Type B pancreatic cell (in vitro differentiated cells): ENCODE results near the gene FASTKD3. TPM values are rescaled to one million over a fixed set of nuclear protein-coding genes. Genes with fewer than 3 reads are reported as not detected.

Experiments
- DNase-seq: peaks from one replicate; pipeline ENCODE4 v3.0.0; 2021; ENCODE audit warnings: mixed read lengths; ENCODE audit not compliant: unreplicated experiment; ENCODE audit errors: extremely low spot score
- H3K27ac Mint-ChIP-seq: 2 replicates; pipeline ENCODE4 v1.8.0; 2021; ENCODE audit warnings: mild to moderate bottlenecking, mixed read lengths
- H3K27me3 Mint-ChIP-seq: 2 replicates; pipeline ENCODE4 v1.8.0; 2021; ENCODE audit warnings: mixed read lengths
- H3K36me3 Mint-ChIP-seq: 2 replicates; pipeline ENCODE4 v1.8.0; 2021; ENCODE audit warnings: mixed read lengths
- H3K4me1 Mint-ChIP-seq: one replicate; pipeline ENCODE4 v1.8.0; 2021; ENCODE audit warnings: mixed read lengths; ENCODE audit not compliant: unreplicated experiment
- H3K4me3 Mint-ChIP-seq: 2 replicates; pipeline ENCODE4 v1.8.0; 2021; ENCODE audit warnings: mild to moderate bottlenecking, mixed read lengths
- H3K9me3 Mint-ChIP-seq: 2 replicates; pipeline ENCODE4 v1.8.0; 2021; ENCODE audit warnings: mixed read lengths
- total RNA-seq: library from RNA; stranded (reverse); gene quantifications from 2 replicates; pipeline ENCODE4 v1.2.1, GENCODE V29; 2021; ENCODE audit warnings: low replicate concordance
- TF ChIP-seq, protein P1 (sequence below): fragments of 200-600 bp; sonication (generic); conservative IDR thresholded peaks from 2 replicates; pipeline ENCODE4 v1.5.0; 2021; ENCODE audit warnings: antibody characterized with exemption, mild to moderate bottlenecking

Gene FASTKD3
- total RNA-seq, 1 donor from 2014 or later, result 10.7 TPM

DNA sequence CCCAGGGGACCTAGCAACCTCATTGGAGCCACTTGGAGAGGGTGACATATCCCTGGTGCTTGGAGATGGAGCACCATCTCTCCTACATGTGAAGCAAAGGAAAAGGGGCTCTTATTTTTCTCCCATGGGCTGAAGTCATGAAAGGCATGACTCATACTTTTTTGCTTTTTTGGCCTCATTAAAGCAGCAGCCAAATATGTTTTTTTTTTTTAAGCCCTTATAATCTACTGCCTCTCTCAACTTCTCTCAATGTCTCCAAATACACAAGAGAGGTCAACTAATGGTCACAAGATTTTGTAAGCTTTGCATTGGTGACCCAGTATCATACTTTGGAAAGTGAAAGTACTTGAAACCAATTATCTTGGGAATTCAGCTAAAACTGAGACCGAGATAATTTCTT is 16.3 kb downstream of the FASTKD3 start:
- Mint-ChIP-seq H3K36me3 (no peaks in the 10 kb centered on the region), H3K4me3 (peak overlapping the region; percentile 91), H3K27ac (no peak overlapping the region), H3K4me1 (peaks cover 16% of the 10 kb centered on the region), H3K9me3 (peaks cover 14% of the 10 kb centered on the region), H3K27me3 (peaks cover 10% of the 10 kb centered on the region)
- TF ChIP-seq, protein P1, sequence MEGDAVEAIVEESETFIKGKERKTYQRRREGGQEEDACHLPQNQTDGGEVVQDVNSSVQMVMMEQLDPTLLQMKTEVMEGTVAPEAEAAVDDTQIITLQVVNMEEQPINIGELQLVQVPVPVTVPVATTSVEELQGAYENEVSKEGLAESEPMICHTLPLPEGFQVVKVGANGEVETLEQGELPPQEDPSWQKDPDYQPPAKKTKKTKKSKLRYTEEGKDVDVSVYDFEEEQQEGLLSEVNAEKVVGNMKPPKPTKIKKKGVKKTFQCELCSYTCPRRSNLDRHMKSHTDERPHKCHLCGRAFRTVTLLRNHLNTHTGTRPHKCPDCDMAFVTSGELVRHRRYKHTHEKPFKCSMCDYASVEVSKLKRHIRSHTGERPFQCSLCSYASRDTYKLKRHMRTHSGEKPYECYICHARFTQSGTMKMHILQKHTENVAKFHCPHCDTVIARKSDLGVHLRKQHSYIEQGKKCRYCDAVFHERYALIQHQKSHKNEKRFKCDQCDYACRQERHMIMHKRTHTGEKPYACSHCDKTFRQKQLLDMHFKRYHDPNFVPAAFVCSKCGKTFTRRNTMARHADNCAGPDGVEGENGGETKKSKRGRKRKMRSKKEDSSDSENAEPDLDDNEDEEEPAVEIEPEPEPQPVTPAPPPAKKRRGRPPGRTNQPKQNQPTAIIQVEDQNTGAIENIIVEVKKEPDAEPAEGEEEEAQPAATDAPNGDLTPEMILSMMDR, result no peak
- no peak for DNase-seq

DNA sequence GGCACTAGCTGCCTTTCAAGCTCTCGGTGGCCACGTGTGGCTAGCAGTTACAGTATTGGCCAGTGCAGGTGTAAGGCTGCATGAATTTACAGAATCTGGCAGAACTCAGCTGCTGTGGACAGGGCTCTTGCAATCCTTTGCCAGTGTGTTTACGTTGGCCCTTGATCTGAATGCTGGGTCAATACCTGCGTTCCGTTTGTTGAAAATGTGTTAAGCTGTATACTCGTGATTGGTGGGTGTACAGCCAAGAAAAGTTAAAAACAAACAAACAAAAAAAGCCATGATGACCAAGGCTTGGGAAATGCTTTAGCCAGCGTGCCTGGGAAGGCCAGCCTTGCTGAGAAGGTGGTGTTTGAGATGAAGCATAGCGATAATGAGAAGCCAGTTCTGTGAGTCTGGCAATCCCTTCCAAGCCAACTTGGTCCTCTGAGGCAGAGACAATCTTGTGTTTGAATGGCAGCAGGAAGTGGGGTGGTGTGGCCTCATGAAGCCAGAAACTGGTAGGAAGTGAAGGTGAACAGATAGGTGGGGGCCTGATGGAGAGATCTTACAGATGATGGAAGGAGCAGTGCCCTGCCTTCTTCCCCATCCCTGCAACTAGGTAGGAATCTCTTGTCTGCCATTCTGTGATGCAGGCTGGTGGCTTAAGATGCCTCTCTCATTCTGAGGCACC is 17.1 kb downstream of the FASTKD3 start:
- no peak overlapping the region for H3K27ac Mint-ChIP-seq
- peak overlapping the region; percentile 91 for H3K4me3 Mint-ChIP-seq
- peaks cover 12% of the 10 kb centered on the region for H3K4me1 Mint-ChIP-seq
- TF ChIP-seq, protein P1, result no peak
- H3K9me3 Mint-ChIP-seq, result peaks cover 14% of the 10 kb centered on the region
- peaks cover 10% of the 10 kb centered on the region for H3K27me3 Mint-ChIP-seq
- H3K36me3 Mint-ChIP-seq, result no peaks in the 10 kb centered on the region
- DNase-seq, result no peak

DNA sequence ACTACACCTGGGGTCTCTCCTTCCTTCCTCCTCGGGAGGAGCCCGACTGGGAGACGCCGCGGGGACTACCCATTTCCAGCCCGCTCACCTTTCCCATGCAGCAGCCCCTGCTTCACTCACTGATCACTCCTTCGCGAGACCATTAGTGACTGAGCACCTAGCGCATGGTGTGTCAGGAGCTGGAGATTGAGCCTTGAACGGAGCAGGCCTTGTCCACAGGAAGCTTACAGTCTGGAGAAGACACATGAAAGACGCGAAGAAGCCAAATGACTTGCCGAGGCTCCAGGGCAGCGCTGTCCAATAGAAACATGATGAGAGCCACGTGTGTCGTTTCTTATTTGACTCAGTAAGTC is 17.6 kb downstream of the FASTKD3 start:
- Mint-ChIP-seq H3K4me3 (peak overlapping the region; percentile 91), H3K9me3 (peaks cover 14% of the 10 kb centered on the region), H3K4me1 (peaks cover 10% of the 10 kb centered on the region), H3K27ac (peak overlapping the region; percentile 55), H3K27me3 (peaks cover 10% of the 10 kb centered on the region), H3K36me3 (no peaks in the 10 kb centered on the region)
- no peak for DNase-seq
- TF ChIP-seq, protein P1, result peak; percentile 4

GRCh38 chr5:7850395-7851239 is 18.2 kb downstream of the FASTKD3 start, which contains the start of gene CFAP90:
CFAP90 (minus strand) TSS chr5:7851133; CDS start chr5:7851021, 112 bp downstream.
- Mint-ChIP-seq H3K9me3 (peaks cover 14% of the 10 kb centered on the region), H3K27me3 (peaks cover 10% of the 10 kb centered on the region), H3K4me3 (peak within 1 kb of the TSS; percentile 91), H3K27ac (peak within 1 kb of the TSS; percentile 55), H3K36me3 (no peaks in the 10 kb centered on the region), H3K4me1 (peaks cover 10% of the 10 kb centered on the region)
- TF ChIP-seq, protein P1, result peak; percentile 73
- peak; percentile 83 for DNase-seq

- TF ChIP-seq, protein P1, result peak; percentile 36
- Mint-ChIP-seq H3K36me3 (no peaks in the 10 kb centered on the region), H3K4me1 (peaks cover 10% of the 10 kb centered on the region), H3K27me3 (peaks cover 14% of the 10 kb centered on the region), H3K4me3 (peak overlapping the region; percentile 89), H3K27ac (no peak overlapping the region), H3K9me3 (peaks cover 14% of the 10 kb centered on the region)
- no peak for DNase-seq
Measured at GRCh38 chr5:7849681-7850394, 19.0 kb downstream of the FASTKD3 start.
